Heart right ventricle (tissue), 16 donors: ENCODE measurements around the gene MACROH2A1. TPM values are rescaled to one million over a fixed set of nuclear protein-coding genes. Genes with fewer than 3 reads are reported as not detected.

ENCODE experiments used
- ATAC-seq, 8 donors: fragments of 200-7000 bp; cut with Tn5 transposase; one replicate each; pipeline ENCODE4 v1.9.1; 2020; ENCODE audit warnings: mild to moderate bottlenecking in 8 of 8, moderate library complexity in 8 of 8, moderate number of reproducible peaks in 1 of 8
- DNase-seq, 2 donors: peaks; one replicate each; pipeline ENCODE4 v3.0.0-alpha.2; 2020
- H3K27ac ChIP-seq, 10 donors: fragments of 200-600 bp; sonication (generic) in 2 of 10; one replicate each; pipeline versions ENCODE4 v1.5.0 to v1.8.0; 2020 to 2022; ENCODE audit warnings: mild to moderate bottlenecking in 3 of 10
- H3K27me3 ChIP-seq, 7 donors: fragments of 200-600 bp; one replicate each; pipeline ENCODE4 v1.8.0; 2021 to 2022; ENCODE audit warnings: mild to moderate bottlenecking in 2 of 7
- H3K36me3 ChIP-seq, 9 donors: fragments of 200-600 bp; sonication (generic) in 1 of 9; one replicate each; pipeline versions ENCODE4 v1.5.0 to v1.8.0; 2020 to 2022; ENCODE audit warnings: mild to moderate bottlenecking in 2 of 9
- H3K4me1 ChIP-seq, 9 donors: fragments of 200-600 bp; sonication (generic) in 1 of 9; one replicate each; pipeline versions ENCODE4 v1.5.0 to v1.8.0; 2020 to 2022; ENCODE audit warnings: mild to moderate bottlenecking in 4 of 9
- H3K4me3 ChIP-seq, 10 donors: fragments of 200-600 bp; sonication (generic) in 2 of 10; one replicate each; pipeline versions ENCODE4 v1.5.0 to v1.8.0; 2020 to 2022; ENCODE audit warnings: mild to moderate bottlenecking in 7 of 10, moderate library complexity in 2 of 10
- H3K9me3 ChIP-seq, 11 donors: fragments of 200-600 bp in 10 of 11; sonication (generic) in 2 of 11; one replicate each; pipeline versions ENCODE4 v1.5.0 to v1.8.0; 2013 to 2022; ENCODE audit warnings: mild to moderate bottlenecking in 2 of 11, control low read depth in 1 of 11, moderate library complexity in 1 of 11
- WGBS, 2 donors: extraction: QIAGEN DNeasy Blood & Tissue Kit; methylation state at CpG; one replicate each; pipeline ENCODE4 v1.1.7; 2013; ENCODE audit warnings: inconsistent platforms in 1 of 2; 5-methylcytosine and 5-hydroxymethylcytosine counted together
- intact Hi-C, 10 donors: fragments of 100-400 bp; cut with DNase I; formaldehyde crosslinking; loops; one replicate each; pipeline versions ENCODE4 v1.11.1 to v1.14.2; 2022
- polyA plus RNA-seq, 2 donors: library from polyadenylated mRNA; stranded (reverse); fragments of 200-250 nt; gene quantifications; one replicate each; pipeline ENCODE4 v1.2.3, GENCODE V29; 2013
- total RNA-seq, 10 donors: library from RNA; stranded (reverse); fragmentation: NEBNext Ultra II Directional in 3 of 10; extraction: Animal tissue kit (Norgen Biotek cat#: 25700) in 3 of 10; gene quantifications; one replicate each; pipeline versions ENCODE4 v1.2.1 to v1.2.4, GENCODE V29; 2021 to 2023
- TF ChIP-seq, protein P1 (sequence below), 9 donors: fragments of 200-600 bp; sonication (generic) in 2 of 9; IDR thresholded peaks; one replicate each; pipeline versions ENCODE4 v1.5.0 to v1.8.0; 2021 to 2022; ENCODE audit warnings: antibody characterized with exemption in 9 of 9, mild to moderate bottlenecking in 5 of 9, moderate library complexity in 1 of 9
- donor health status: Arrhythmogenic right ventricular cardiomyopathy.
- donor health status: ischemic (EF 13 %, LVEDD 7.1; RV severe dilation, severe dysfunction).
- donor health status: healthy with polysubstance abuse.
- donor health status: DM: no; HTN: yes; CAD: no.
- donor health status: DM: no; HTN: no; CAD: no.
- donor health status: ischemic (EF 25% LVEDD 6.9; RV normal size, moderate dysfunction).
- donor health status: ischemic (EF 25% LVEDD 5.7; RV mildly dilated, moderate dysfunction).
- donor health status: healthy.
- donor health status: DM: yes; HTN: yes; CAD: no.
- donor health status: Ischemic cardiomyopathy.
- donor health status: ischemic (EF 35%, LVEDD 5.7; RV mildly dilated, moderate dysfunction).
- donor health status: nonischemic (EF 11% LVEDD 7.7; RV severe dilation, severe dysfunction).
- donor health status: DM: yes; HTN: yes; CAD: no.
- donor health status: PGD.
- donor health status: ischemic (EF 29% LVEDD 5.4; RV normal size, mild dysfunction).
- donor health status: nonischemic (EF 23%, LVEDD 6.1; RV moderate dilation, normal function).

MACROH2A1 gene
- total and polyA plus RNA-seq, 12 donors: 80.0 to 152 (median 101) TPM

DNA sequence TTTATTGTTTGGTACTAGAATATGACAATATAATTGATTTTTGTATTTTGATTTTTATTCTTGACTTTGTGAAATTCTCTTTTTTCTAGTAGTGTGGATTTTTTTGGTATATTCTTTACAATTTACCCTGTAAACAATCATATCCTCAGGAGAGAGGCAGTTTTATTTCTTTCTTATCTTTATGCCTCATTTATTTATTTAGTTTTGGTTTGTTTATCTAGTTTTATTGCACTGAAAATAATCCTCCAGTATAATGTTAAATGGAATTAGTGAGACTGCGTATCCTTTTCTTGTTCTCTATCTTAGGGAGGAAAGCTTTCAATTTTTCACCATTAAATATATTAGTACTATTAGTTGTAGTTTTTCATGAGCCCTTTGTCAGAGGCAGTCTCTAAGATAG lies 109.4 kb downstream of the MACROH2A1 start:
- H3K36me3 ChIP-seq: no peaks in the 10 kb centered on the region
- H3K4me3 ChIP-seq: no peak overlapping the region
- peaks cover 0 to 4% (median 0%) of the 10 kb centered on the region in 9 donors for H3K4me1 ChIP-seq
- no peak overlapping the region for H3K27ac ChIP-seq
- peaks cover 0 to 12% (median 0%) of the 10 kb centered on the region in 11 donors for H3K9me3 ChIP-seq
- intact Hi-C loops: no loop called here
- TF ChIP-seq, protein P1, sequence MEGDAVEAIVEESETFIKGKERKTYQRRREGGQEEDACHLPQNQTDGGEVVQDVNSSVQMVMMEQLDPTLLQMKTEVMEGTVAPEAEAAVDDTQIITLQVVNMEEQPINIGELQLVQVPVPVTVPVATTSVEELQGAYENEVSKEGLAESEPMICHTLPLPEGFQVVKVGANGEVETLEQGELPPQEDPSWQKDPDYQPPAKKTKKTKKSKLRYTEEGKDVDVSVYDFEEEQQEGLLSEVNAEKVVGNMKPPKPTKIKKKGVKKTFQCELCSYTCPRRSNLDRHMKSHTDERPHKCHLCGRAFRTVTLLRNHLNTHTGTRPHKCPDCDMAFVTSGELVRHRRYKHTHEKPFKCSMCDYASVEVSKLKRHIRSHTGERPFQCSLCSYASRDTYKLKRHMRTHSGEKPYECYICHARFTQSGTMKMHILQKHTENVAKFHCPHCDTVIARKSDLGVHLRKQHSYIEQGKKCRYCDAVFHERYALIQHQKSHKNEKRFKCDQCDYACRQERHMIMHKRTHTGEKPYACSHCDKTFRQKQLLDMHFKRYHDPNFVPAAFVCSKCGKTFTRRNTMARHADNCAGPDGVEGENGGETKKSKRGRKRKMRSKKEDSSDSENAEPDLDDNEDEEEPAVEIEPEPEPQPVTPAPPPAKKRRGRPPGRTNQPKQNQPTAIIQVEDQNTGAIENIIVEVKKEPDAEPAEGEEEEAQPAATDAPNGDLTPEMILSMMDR (IDR thresholded peaks at IDR 0.05): no peak
- peaks cover 0 to 17% (median 0%) of the 10 kb centered on the region in 7 donors for H3K27me3 ChIP-seq
- DNase-seq (no peak), ATAC-seq (no peak)
- WGBS, 2 donors: 85 to 94% methylated on average over 1 of the region's 1 CpG

DNA sequence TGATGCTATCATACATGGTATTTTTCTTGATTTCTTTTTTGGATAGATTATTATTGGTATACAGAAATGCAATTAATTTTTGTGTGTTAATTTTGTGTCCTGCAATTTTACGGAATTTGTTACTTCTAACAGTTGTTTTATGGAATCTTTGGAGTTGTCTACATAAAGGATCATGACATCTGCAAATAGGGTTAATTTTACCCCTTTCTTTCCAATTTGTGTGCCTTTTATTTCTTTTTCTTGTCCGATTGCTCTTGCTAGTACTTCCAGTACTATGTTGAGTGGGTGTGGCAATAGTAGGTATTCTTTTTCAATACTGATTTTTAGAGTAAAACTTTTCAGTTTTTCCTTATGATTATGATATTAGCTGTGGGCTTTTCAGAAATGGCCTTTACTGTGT lies 111.5 kb downstream of the MACROH2A1 start:
- TF ChIP-seq, protein P1 (IDR thresholded peaks at IDR 0.05): no peak
- intact Hi-C loops: no loop called here
- Histone ChIP-seq H3K36me3 (no peaks in the 10 kb centered on the region), H3K9me3 (peaks cover 0 to 12% (median 0%) of the 10 kb centered on the region in 11 donors), H3K27ac (no peak overlapping the region), H3K4me1 (peaks cover 0 to 4% (median 0%) of the 10 kb centered on the region in 9 donors), H3K4me3 (no peak overlapping the region), H3K27me3 (peaks cover 0 to 22% (median 0%) of the 10 kb centered on the region in 7 donors)
- ATAC-seq (no peak), DNase-seq (no peak)
- WGBS, 2 donors: 86 to 87% methylated on average over 2 of the region's 2 CpGs

Other genes with a start within 250 kb of the MACROH2A1 start
- gene DCANP1, start 48.1 kb upstream of the MACROH2A1 start, total RNA-seq: not detected
- not detected for gene DCANP1, start 48.1 kb upstream of the MACROH2A1 start, polyA plus RNA-seq
- 1 to 10 TPM in 1 of 10 donors, under 1 TPM in 2, not detected in 7; 0.04 to 1.7 (median 0.05) TPM for gene TIFAB, start 53.1 kb upstream of the MACROH2A1 start, total RNA-seq
- under 1 TPM in 1 of 2 donors, not detected in 1; under 0.01 TPM for gene TIFAB, start 53.1 kb upstream of the MACROH2A1 start, polyA plus RNA-seq
- not detected for gene NEUROG1, start 136.7 kb upstream of the MACROH2A1 start, total RNA-seq
- not detected for gene NEUROG1, start 136.7 kb upstream of the MACROH2A1 start, polyA plus RNA-seq
- 1 to 10 TPM in 3 of 10 donors, under 1 TPM in 7; 0.28 to 2.2 (median 0.51) TPM for gene CXCL14, start 179.8 kb upstream of the MACROH2A1 start, total RNA-seq
- 1 to 10 TPM in 1 of 2 donors, under 1 TPM in 1; 0.30 to 1.2 TPM for gene CXCL14, start 179.8 kb upstream of the MACROH2A1 start, polyA plus RNA-seq